ENCODE data around the gene LDLRAD4.

Gene LDLRAD4

GRCh38 chr18:13501891-13502290 is 283.3 kb downstream of the LDLRAD4 start:
- DNase-seq: no peak

- DNase-seq: no peak
These were observed 284.0 kb downstream of the LDLRAD4 start for GRCh38 chr18:13502585-13502984.

GRCh38 chr18:13503836-13504235 is 285.3 kb downstream of the LDLRAD4 start:
- DNase-seq: no peak

GRCh38 chr18:13505780-13506345 is 287.3 kb downstream of the LDLRAD4 start:
- DNase-seq: no peak

GRCh38 chr18:13510594-13510993 is 292.0 kb downstream of the LDLRAD4 start:
- no peak for DNase-seq

GRCh38 chr18:13511961-13512577 is 293.5 kb downstream of the LDLRAD4 start:
- no peak for DNase-seq

- DNase-seq: no peak
These were observed 294.5 kb downstream of the LDLRAD4 start for GRCh38 chr18:13513021-13513420.

- DNase-seq: no peak
These were observed 294.9 kb downstream of the LDLRAD4 start for GRCh38 chr18:13513481-13513880.

- DNase-seq: no peak
These were observed 296.0 kb downstream of the LDLRAD4 start for GRCh38 chr18:13514558-13514957.

- no peak for DNase-seq
These were observed 298.3 kb downstream of the LDLRAD4 start for GRCh38 chr18:13516855-13517254.

- no peak for DNase-seq
These were observed 298.8 kb downstream of the LDLRAD4 start for GRCh38 chr18:13517369-13517768.

GRCh38 chr18:13518382-13518781 is 299.8 kb downstream of the LDLRAD4 start:
- no peak for DNase-seq

- no peak for DNase-seq
These were observed 301.7 kb downstream of the LDLRAD4 start for GRCh38 chr18:13520306-13520705.

GRCh38 chr18:13520741-13521140 is 302.2 kb downstream of the LDLRAD4 start:
- DNase-seq: no peak

- no peak for DNase-seq
These were observed 302.9 kb downstream of the LDLRAD4 start for GRCh38 chr18:13521418-13521817.

- no peak for DNase-seq
These were observed 303.7 kb downstream of the LDLRAD4 start for GRCh38 chr18:13522256-13522655.

- no peak for DNase-seq
These were observed 304.5 kb downstream of the LDLRAD4 start for GRCh38 chr18:13522861-13523660.

GRCh38 chr18:13524054-13524453 is 305.5 kb downstream of the LDLRAD4 start:
- no peak for DNase-seq

- no peak for DNase-seq
These were observed 306.3 kb downstream of the LDLRAD4 start for GRCh38 chr18:13524811-13525210.

- no peak for DNase-seq
These were observed 306.9 kb downstream of the LDLRAD4 start for GRCh38 chr18:13525381-13526029.

- DNase-seq: no peak
These were observed 308.0 kb downstream of the LDLRAD4 start for GRCh38 chr18:13526519-13526918.

GRCh38 chr18:13527256-13527655 is 308.7 kb downstream of the LDLRAD4 start:
- no peak for DNase-seq

GRCh38 chr18:13527730-13528129 is 309.2 kb downstream of the LDLRAD4 start:
- DNase-seq: no peak
